Spleen (tissue), 7 donors: ENCODE measurements around the gene CLC.

ENCODE experiments used
- POLR2A ChIP-seq, 3 donors: fragments of 450-650 bp; IDR thresholded peaks; one replicate each; pipeline ENCODE4 v1.5.1; 2017; ENCODE audit warnings: antibody characterized with exemption in 3 of 3, mild to moderate bottlenecking in 1 of 3
- TF ChIP-seq, protein P1 (sequence below), 11 experiments: fragments of 200-600 bp in 7 of 11; fragments of 450-650 bp in 4 of 11; sonication (generic) in 4 of 11; IDR thresholded peaks in 8 of 11; conservative IDR thresholded peaks in 3 of 11; 1 replicate in 7 of 11; 2 replicates in 4 of 11; pipeline versions ENCODE4 v1.4.0 to v1.8.0; 2016 to 2021; ENCODE audit warnings: antibody characterized with exemption in 11 of 11, inconsistent platforms in 4 of 11, mild to moderate bottlenecking in 1 of 11
- donor health status: DM: no; HTN: no; CAD: no; lungs with moderate emphysema.
- donor health status: DM: no; HTN: no; CAD: no.
- donor health status: DM: no; HTN: no; CAD: no.

DNA sequence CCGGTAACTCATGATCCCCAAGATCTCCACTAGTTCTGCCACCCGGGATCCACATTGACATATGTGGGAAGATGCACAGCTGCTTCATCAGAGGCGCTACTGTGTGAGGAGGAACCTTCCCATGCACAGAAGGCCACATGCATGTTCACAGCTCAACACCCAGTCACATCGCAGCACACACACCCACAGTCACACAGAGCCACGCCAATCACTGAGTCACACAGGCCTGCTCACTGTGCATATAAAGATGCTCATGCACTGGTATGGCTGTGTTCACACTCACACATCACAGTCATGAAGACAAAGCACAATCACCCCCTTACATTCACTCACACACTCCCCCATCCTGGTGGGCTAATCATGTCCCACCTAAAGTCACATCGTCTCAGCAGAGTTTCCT is 9.8 kb downstream of the CLC start:
- TF ChIP-seq, protein P1, sequence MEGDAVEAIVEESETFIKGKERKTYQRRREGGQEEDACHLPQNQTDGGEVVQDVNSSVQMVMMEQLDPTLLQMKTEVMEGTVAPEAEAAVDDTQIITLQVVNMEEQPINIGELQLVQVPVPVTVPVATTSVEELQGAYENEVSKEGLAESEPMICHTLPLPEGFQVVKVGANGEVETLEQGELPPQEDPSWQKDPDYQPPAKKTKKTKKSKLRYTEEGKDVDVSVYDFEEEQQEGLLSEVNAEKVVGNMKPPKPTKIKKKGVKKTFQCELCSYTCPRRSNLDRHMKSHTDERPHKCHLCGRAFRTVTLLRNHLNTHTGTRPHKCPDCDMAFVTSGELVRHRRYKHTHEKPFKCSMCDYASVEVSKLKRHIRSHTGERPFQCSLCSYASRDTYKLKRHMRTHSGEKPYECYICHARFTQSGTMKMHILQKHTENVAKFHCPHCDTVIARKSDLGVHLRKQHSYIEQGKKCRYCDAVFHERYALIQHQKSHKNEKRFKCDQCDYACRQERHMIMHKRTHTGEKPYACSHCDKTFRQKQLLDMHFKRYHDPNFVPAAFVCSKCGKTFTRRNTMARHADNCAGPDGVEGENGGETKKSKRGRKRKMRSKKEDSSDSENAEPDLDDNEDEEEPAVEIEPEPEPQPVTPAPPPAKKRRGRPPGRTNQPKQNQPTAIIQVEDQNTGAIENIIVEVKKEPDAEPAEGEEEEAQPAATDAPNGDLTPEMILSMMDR (IDR thresholded peaks at IDR 0.05 in 8 of 11, conservative IDR thresholded peaks at IDR 0.05 in 3 of 11): no peak
- no peak for TF ChIP-seq POLR2A (IDR thresholded peaks at IDR 0.05)
